GM13976 (cell line): ENCODE data around the gene ERC2.

Experiments
- DNase-seq: peaks from one replicate; pipeline ENCODE4 v3.0.0; 2012; ENCODE audit warnings: low spot score
- in situ Hi-C: fragments of 300-500 bp; cut with MboI; formaldehyde crosslinking; loops from one replicate; pipeline ENCODE4 v1.12.0; 2022; ENCODE audit warnings: low sequenced_read_pairs, mixed read lengths, inconsistent platforms; ENCODE audit not compliant: unreplicated experiment
- TF ChIP-seq, protein P1 (sequence below): IDR thresholded peaks from 2 replicates; pipeline ENCODE4 v1.5.1; 2012; ENCODE audit warnings: borderline replicate concordance, mild to moderate bottlenecking; ENCODE audit not compliant: insufficient read depth; ENCODE audit errors: extremely low read depth, missing control alignments, control extremely low read depth

Gene ERC2

GRCh38 chr3:55634345-55634744 is 833.9 kb downstream of the ERC2 start:
- no peak for DNase-seq
- TF ChIP-seq, protein P1, sequence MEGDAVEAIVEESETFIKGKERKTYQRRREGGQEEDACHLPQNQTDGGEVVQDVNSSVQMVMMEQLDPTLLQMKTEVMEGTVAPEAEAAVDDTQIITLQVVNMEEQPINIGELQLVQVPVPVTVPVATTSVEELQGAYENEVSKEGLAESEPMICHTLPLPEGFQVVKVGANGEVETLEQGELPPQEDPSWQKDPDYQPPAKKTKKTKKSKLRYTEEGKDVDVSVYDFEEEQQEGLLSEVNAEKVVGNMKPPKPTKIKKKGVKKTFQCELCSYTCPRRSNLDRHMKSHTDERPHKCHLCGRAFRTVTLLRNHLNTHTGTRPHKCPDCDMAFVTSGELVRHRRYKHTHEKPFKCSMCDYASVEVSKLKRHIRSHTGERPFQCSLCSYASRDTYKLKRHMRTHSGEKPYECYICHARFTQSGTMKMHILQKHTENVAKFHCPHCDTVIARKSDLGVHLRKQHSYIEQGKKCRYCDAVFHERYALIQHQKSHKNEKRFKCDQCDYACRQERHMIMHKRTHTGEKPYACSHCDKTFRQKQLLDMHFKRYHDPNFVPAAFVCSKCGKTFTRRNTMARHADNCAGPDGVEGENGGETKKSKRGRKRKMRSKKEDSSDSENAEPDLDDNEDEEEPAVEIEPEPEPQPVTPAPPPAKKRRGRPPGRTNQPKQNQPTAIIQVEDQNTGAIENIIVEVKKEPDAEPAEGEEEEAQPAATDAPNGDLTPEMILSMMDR: no peak
- in situ Hi-C loops: no loop called here

GRCh38 chr3:55633333-55633732 is 834.9 kb downstream of the ERC2 start:
- DNase-seq: no peak
- in situ Hi-C loops: no loop called here
- TF ChIP-seq, protein P1: no peak

DNA sequence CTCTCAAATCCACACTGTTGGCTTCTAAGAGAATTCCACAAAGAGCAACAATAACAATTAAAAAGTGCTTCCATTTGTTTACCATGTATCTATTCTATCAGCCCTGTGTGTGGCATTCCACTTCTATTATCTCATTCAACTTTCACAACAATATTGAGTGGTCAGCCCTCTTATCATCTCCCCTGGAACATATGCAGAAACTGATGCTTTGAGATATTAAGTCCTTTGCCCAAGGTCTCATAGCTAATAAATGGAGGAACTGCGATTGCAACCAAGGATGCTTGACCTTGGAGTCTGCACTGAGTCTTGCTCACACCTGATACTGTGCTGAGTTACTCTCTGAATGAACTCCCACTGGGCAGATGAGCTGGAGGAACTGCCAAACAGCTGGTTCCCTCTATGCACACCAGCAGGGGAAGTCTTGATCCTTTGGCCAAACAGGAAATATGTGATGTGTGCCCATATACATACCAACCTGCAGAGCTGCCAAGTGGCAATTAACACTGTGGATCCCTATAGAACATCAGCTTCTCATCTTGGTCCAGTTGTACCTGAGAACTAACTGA is 836.4 kb downstream of the ERC2 start:
- in situ Hi-C loops: no loop called here
- no peak for DNase-seq
- TF ChIP-seq, protein P1: no peak

DNA sequence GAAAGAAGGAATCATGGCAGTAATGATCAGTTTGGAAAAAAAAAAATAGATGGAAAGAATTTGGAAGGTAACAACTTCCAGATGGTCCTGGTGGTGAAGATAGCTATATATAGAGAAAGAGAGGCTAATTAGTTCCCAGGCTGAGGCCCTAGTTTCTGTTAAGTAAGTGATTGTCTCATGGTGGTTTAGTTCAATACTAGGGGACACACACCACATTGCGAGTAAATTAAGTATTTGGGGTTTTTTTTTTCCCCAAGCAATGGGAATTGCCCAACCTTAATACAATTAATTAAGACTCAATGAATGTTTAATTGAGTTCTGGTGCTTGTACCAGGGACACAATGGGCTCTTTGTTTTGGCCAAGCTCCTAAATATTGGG is 837.4 kb downstream of the ERC2 start:
- in situ Hi-C loops: no loop called here
- TF ChIP-seq, protein P1: no peak
- DNase-seq: no peak

- no peak for DNase-seq
- TF ChIP-seq, protein P1: no peak
- in situ Hi-C loops: no loop called here
Measured at GRCh38 chr3:55630280-55630920, 837.9 kb downstream of the ERC2 start.

DNA sequence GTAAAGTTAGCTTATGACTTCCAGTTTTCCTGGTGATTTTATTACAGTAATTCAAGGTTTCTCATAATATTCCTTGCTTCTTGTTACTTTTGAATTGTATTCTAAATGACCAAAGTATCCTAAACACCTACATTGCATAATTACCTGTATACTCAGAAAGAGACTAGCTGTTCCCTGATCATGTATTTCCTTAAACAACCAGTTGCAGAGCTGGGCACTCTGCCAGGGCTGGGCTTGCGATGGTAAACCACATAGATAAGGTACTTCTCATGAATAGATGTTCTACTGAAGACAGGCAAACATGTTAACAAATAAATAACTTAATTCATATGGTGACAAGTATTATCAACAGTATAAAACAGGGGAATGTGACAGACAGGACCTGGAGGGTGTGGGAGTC is 838.8 kb downstream of the ERC2 start:
- TF ChIP-seq, protein P1: no peak
- DNase-seq: no peak
- in situ Hi-C loops: no loop called here
